Activated naive CD4-positive, alpha-beta T cell treated with anti-CD3 and anti-CD28 coated beads, Interleukin-2, amount 50 U/mL, for 72 hours (primary cell): ENCODE measurements around the gene PXDN. TPM values are rescaled to one million over a fixed set of nuclear protein-coding genes. Genes with fewer than 3 reads are reported as not detected.

ENCODE experiments used
- ATAC-seq, 2 donors: fragments of 150-1000 bp; cut with Tn5 transposase; 2 replicates each; pipeline ENCODE4 v1.10.0; 2021; ENCODE audit warnings: mild to moderate bottlenecking in 2 of 2, moderate library complexity in 2 of 2
- DNase-seq, 2 donors: peaks; one replicate each; pipeline ENCODE4 v3.0.0; 2021 to 2022; ENCODE audit warnings: low spot score in 2 of 2
- H3K27ac Mint-ChIP-seq, 2 donors: one replicate each; pipeline ENCODE4 v1.8.0; 2022; ENCODE audit warnings: mild to moderate bottlenecking in 2 of 2, mixed read lengths in 2 of 2
- H3K36me3 Mint-ChIP-seq, 2 donors: one replicate each; pipeline ENCODE4 v1.8.0; 2022; ENCODE audit warnings: mixed read lengths in 2 of 2
- H3K9me3 Mint-ChIP-seq, 2 donors: one replicate each; pipeline ENCODE4 v1.8.0; 2022; ENCODE audit warnings: mixed read lengths in 2 of 2
- total RNA-seq, 2 donors: library from RNA; stranded (reverse); gene quantifications; one replicate each; pipeline ENCODE4 v1.2.3, GENCODE V29; 2022

PXDN gene
- total RNA-seq, 2 donors from 2014 or later, result 0.14 to 0.32 TPM

GRCh38 chr2:1598041-1598710 is 146.1 kb downstream of the PXDN start:
- ATAC-seq (no peak), DNase-seq (no peak)
- Mint-ChIP-seq H3K27ac (no peak overlapping the region), H3K9me3 (no peaks in the 10 kb centered on the region), H3K36me3 (no peaks in the 10 kb centered on the region)

- no peak for DNase-seq
- no peak overlapping the region for H3K27ac Mint-ChIP-seq
- H3K9me3 Mint-ChIP-seq, result no peaks in the 10 kb centered on the region
- H3K36me3 Mint-ChIP-seq, result no peaks in the 10 kb centered on the region
- ATAC-seq, result no peak
Measured at GRCh38 chr2:1595274-1595673, 149.0 kb downstream of the PXDN start.

DNA sequence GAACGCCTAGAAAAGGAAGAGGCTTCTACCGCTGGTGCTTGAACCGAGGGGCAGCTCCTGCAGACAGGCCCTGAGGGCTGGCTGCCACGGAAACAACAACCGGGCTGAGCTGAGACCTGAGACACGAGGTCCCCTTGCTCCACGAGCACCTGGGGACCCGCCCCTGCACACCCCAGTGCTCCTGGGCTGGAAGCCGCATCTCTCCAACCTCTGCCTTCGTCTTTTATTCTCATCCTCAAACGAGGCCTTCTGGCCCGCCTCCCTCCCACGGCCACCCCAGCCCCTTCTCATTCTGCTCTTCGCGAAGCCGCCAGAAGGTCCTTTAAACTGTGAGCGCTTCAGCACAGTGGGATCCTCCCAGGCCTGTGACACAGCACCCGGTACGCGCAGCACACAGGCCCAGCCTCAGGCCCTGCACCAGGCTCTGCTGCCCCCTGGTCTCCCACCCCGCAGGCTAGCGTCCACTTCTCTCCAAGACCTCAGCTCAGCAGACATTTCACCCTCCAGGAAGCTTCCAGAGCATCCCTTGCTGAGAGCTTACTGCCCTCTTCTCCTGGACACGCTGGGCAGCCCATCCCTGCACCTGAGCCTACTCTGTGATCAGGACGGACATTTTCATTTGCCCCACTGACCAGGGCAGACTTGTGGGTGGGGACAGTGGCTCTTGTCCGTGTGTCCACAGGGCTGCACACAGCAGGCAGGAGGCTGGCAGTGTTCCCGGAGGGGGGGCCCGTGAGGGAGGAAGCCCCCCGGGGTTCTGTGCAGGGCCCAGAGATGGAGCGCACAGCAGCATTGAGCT is 149.7 kb downstream of the PXDN start:
- Mint-ChIP-seq H3K9me3 (no peaks in the 10 kb centered on the region), H3K36me3 (no peaks in the 10 kb centered on the region), H3K27ac (no peak overlapping the region)
- DNase-seq (no peak), ATAC-seq (no peak)

GRCh38 chr2:1594123-1594372 is 150.3 kb downstream of the PXDN start:
- DNase-seq, result no peak

DNA sequence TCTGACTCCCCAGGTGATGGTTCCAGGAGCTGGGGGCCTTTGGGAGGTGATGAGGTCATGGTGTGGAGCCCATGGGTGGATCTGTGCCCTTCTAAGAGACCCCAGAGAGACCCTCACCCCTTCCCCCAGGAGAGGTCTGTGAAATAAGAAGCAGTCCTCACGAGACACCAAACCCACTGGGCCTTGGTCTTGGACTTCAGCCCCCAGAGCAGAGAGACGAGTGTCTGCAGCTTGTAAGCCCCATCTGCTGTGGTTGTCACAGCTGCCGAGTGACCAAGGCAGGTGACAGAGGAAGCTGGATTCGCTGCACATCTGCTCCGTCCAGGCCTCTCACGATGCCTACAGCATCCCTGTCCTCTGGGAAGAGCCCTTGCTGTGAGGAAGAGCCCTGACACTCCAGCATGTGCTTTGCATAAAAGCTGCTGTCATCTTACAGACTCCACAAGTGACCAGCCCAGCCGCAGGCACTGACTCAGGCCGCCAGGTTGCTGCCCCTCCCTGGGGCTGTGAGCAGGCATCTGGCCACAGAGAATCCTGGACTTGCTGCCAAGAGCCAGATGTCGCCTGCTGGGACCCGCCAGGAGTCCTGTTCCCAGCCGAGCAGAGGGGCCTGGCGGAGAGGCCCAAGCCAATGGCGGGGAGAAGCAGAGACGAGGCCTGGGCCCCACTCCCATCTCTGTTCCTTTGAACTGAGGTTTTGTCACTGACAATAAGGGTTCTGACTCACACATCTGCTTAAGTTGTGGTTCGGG is 150.8 kb downstream of the PXDN start:
- ATAC-seq (peak; percentile 36 to 72), DNase-seq (no peak)
- H3K36me3 Mint-ChIP-seq, result no peaks in the 10 kb centered on the region
- H3K27ac Mint-ChIP-seq, result no peak overlapping the region
- H3K9me3 Mint-ChIP-seq, result no peaks in the 10 kb centered on the region

More at GRCh38 chr2:1594123-1594372, 150.3 kb downstream of the PXDN start:
- ATAC-seq, result no peak
- Mint-ChIP-seq H3K9me3 (no peaks in the 10 kb centered on the region), H3K36me3 (no peaks in the 10 kb centered on the region), H3K27ac (no peak overlapping the region)

GRCh38 chr2:1591978-1592907 is 152.1 kb downstream of the PXDN start:
- no peaks in the 10 kb centered on the region for H3K36me3 Mint-ChIP-seq
- H3K9me3 Mint-ChIP-seq, result no peaks in the 10 kb centered on the region
- ATAC-seq (no peak), DNase-seq (no peak)
- no peak overlapping the region for H3K27ac Mint-ChIP-seq

- H3K27ac Mint-ChIP-seq, result no peak overlapping the region
Measured at GRCh38 chr2:1591461-1591770, 152.9 kb downstream of the PXDN start.

DNA sequence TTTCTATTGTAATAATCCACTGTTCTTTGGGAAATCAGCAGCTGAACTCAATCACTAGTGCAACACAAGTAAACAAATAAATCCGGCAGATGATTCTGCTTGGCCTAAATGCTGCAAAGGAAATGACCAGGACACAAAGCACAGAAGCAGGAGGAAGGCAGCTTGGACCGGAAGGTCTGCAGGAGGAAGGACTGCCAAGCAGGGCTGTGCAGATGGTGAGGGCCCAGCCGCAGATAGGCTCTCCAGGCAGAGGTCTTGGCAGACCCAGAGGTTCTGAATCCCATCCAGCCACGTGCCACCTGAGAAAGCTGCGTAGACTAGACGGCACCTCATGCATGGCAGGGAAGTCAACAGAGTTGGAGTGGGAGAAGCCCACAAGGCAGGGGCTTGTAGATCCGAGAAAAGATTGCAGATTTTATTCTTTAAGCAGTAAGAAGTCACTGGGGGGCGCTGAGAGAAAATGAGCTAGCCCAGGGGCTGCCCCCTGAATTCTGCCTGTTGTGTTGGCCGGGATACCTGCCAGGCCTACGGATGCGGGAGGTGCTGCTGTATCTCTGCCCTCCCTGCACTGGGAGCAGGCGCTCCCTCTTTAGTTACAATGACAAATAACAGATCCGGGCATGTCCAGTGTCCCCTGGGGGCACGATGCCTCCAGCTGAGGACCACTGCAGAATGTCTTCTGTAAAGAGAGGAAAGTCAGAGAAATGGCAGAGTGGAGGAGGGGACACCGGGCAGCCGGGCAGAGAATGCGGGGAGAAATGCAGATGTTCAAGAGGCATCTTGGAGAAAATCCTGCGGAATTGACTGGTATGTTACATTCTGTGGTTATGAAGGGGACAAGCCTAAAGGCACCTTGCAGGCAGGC is 153.5 kb downstream of the PXDN start:
- no peak overlapping the region for H3K27ac Mint-ChIP-seq
- no peak for ATAC-seq
- no peak for DNase-seq
- no peaks in the 10 kb centered on the region for H3K36me3 Mint-ChIP-seq
- no peaks in the 10 kb centered on the region for H3K9me3 Mint-ChIP-seq

More at GRCh38 chr2:1591461-1591770, 152.9 kb downstream of the PXDN start:
- Mint-ChIP-seq H3K9me3 (no peaks in the 10 kb centered on the region), H3K36me3 (no peaks in the 10 kb centered on the region)
- DNase-seq (no peak), ATAC-seq (no peak)

- no peaks in the 10 kb centered on the region for H3K9me3 Mint-ChIP-seq
- no peaks in the 10 kb centered on the region for H3K36me3 Mint-ChIP-seq
- ATAC-seq (peak in 1 of 2 donors; percentile 40), DNase-seq (no peak)
- H3K27ac Mint-ChIP-seq, result no peak overlapping the region
Measured at GRCh38 chr2:1588978-1589621, 155.2 kb downstream of the PXDN start.

GRCh38 chr2:1588051-1588977 is 156.0 kb downstream of the PXDN start:
- Mint-ChIP-seq H3K27ac (no peak overlapping the region), H3K36me3 (no peaks in the 10 kb centered on the region), H3K9me3 (no peaks in the 10 kb centered on the region)
- ATAC-seq (no peak), DNase-seq (no peak)

GRCh38 chr2:1586923-1587840 is 157.1 kb downstream of the PXDN start:
- no peak for ATAC-seq
- no peak for DNase-seq

DNA sequence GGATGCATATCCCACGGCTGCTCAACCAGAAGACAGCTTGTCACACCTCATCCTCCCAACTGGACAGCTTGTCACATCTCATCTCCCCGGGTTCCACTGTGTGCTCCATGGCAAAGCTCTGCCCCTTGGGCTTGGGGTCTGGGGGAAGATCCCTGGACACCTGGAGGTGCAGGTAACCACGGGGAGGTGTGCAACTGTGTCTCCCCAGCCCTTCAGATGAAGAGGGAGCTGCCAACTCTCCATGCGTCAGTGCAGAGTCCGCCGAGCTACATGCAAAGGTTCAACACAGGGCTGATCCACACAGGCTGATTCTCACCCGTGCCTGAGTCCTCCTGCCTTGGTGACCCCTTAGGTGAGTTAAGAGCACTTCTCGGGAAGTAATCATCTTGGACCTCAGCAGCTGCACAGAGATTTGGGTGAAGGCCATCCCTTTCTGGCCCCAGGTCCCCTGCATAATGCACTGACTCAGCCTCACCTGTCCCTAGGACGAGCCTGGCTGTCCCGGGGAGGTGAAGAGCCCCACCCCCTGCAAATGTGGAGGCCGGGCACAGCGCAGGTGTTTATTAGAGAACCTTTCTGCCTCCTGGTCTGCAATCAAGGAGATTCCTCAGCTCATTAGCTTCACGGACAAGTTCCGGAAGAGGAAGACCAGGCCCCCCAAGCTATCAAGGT is 157.9 kb downstream of the PXDN start:
- ATAC-seq (no peak), DNase-seq (no peak)
- Mint-ChIP-seq H3K9me3 (no peaks in the 10 kb centered on the region), H3K36me3 (peaks cover 0 to 5% of the 10 kb centered on the region in 2 donors), H3K27ac (no peak overlapping the region)

More at GRCh38 chr2:1586923-1587840, 157.1 kb downstream of the PXDN start:
- Mint-ChIP-seq H3K27ac (no peak overlapping the region), H3K9me3 (no peaks in the 10 kb centered on the region), H3K36me3 (peaks cover 0 to 2% of the 10 kb centered on the region in 2 donors)

GRCh38 chr2:1585635-1586034 is 158.7 kb downstream of the PXDN start:
- peaks cover 0 to 5% of the 10 kb centered on the region in 2 donors for H3K36me3 Mint-ChIP-seq

More at GRCh38 chr2:1585635-1586034, 158.7 kb downstream of the PXDN start:
- Mint-ChIP-seq H3K9me3 (no peaks in the 10 kb centered on the region), H3K27ac (no peak overlapping the region)
- DNase-seq (no peak), ATAC-seq (no peak)
